Common myeloid progenitor, CD34-positive (primary cell): ENCODE data around the gene EVC.

Experiments used
- CTCF ChIA-PET: fragments of 350-600 bp; sonication (Branson Sonifier 250); formaldehyde crosslinking; loops from one replicate; lab custom pipeline; 2021; ENCODE audit warnings: antibody characterized with exemption; lab: Charles Lee
- POLR2A ChIA-PET: fragments of 350-600 bp; sonication (Branson Sonifier 250); formaldehyde crosslinking; loops from one replicate; lab custom pipeline; 2021; ENCODE audit warnings: antibody characterized with exemption; lab: Charles Lee
- DNase-seq, 3 donors: peaks; one replicate each; pipeline versions ENCODE4 v3.0.0 to v3.0.0-alpha.2; 2013
- H3K27ac ChIP-seq, 2 experiments: 1 replicate in 1 of 2; 2 replicates in 1 of 2; pipeline ENCODE4 v1.7.0; 2013; ENCODE audit warnings: inconsistent platforms in 2 of 2, low read length in 2 of 2, mild to moderate bottlenecking in 2 of 2, low read depth in 1 of 2, moderate library complexity in 1 of 2; ENCODE audit not compliant: severe bottlenecking in 2 of 2, insufficient read depth in 1 of 2, poor library complexity in 1 of 2
- H3K27me3 ChIP-seq, 5 experiments: replicated peaks in 2 of 5; 1 replicate in 3 of 5; 2 replicates in 2 of 5; pipeline versions ENCODE4 v1.6.1 to v1.7.0; 2013; ENCODE audit warnings: low read length in 4 of 5, mild to moderate bottlenecking in 2 of 5, moderate library complexity in 2 of 5, inconsistent platforms in 1 of 5; ENCODE audit not compliant: insufficient read depth in 5 of 5, control insufficient read depth in 4 of 5
- H3K36me3 ChIP-seq, 4 experiments: 1 replicate in 2 of 4; 2 replicates in 2 of 4; pipeline versions ENCODE4 v1.6.1 to v1.7.0; 2013; ENCODE audit warnings: low read length in 3 of 4, control low read depth in 1 of 4, mild to moderate bottlenecking in 1 of 4; ENCODE audit not compliant: control insufficient read depth in 4 of 4, insufficient read depth in 4 of 4
- H3K4me1 ChIP-seq, 4 experiments: 1 replicate in 3 of 4; 2 replicates in 1 of 4; pipeline versions ENCODE4 v1.6.1 to v1.7.1; 2013; ENCODE audit warnings: low read length in 3 of 4, mild to moderate bottlenecking in 3 of 4, control low read depth in 1 of 4, inconsistent platforms in 1 of 4, moderate library complexity in 1 of 4; ENCODE audit not compliant: control insufficient read depth in 4 of 4, insufficient read depth in 4 of 4; ENCODE audit errors: control extremely low read depth in 1 of 4
- H3K4me3 ChIP-seq, 7 experiments: 1 replicate in 4 of 7; 2 replicates in 3 of 7; pipeline versions ENCODE4 v1.5.1 to v1.7.0; 2013; ENCODE audit warnings: mild to moderate bottlenecking in 7 of 7, low read length in 6 of 7, moderate library complexity in 6 of 7, inconsistent platforms in 2 of 7, low read depth in 2 of 7, control low read depth in 1 of 7; ENCODE audit not compliant: insufficient read depth in 4 of 7, control insufficient read depth in 1 of 7; ENCODE audit errors: extremely low read depth in 1 of 7
- H3K9me3 ChIP-seq, 5 experiments: 1 replicate in 4 of 5; 2 replicates in 1 of 5; pipeline versions ENCODE4 v1.6.1 to v1.7.1; 2013; ENCODE audit warnings: low read length in 4 of 5, mild to moderate bottlenecking in 2 of 5, inconsistent platforms in 1 of 5, low read depth in 1 of 5, moderate library complexity in 1 of 5; ENCODE audit not compliant: control insufficient read depth in 4 of 5, insufficient read depth in 2 of 5; ENCODE audit errors: control extremely low read depth in 1 of 5
- WGBS: methylation state at CpG from one replicate; pipeline ENCODE4 v1.1.5; 2013; ENCODE audit not compliant: insufficient coverage; 5-methylcytosine and 5-hydroxymethylcytosine counted together

EVC gene

GRCh38 chr4:5858020-5858769 lies 147.2 kb downstream of the EVC start:
- ChIA-PET POLR2A (interaction anchor here (0.8 kb wide), 1 partner anchor 46 kb away, joined by 3 read pairs; no protein-coding TSS in a partner anchor), CTCF (interaction anchor here (0.6 kb wide), 1 partner anchor 17 kb away, joined by 3 read pairs; no protein-coding TSS in a partner anchor)
- Histone ChIP-seq H3K4me1 (peaks cover 0 to 2% (median under 1%) of the 10 kb centered on the region in 4 experiments), H3K36me3 (no peaks in the 10 kb centered on the region), H3K27me3 (peaks cover 0 to 38% (median 0%) of the 10 kb centered on the region in 5 experiments), H3K27ac (no peak overlapping the region), H3K4me3 (no peak overlapping the region), H3K9me3 (no peaks in the 10 kb centered on the region)
- DNase-seq: no peak
- 86% methylated on average over 16 of the region's 16 CpGs for WGBS

- Histone ChIP-seq H3K27me3 (peaks cover 0 to 40% (median 7%) of the 10 kb centered on the region in 5 experiments), H3K4me3 (no peak overlapping the region), H3K27ac (no peak overlapping the region), H3K36me3 (no peaks in the 10 kb centered on the region), H3K4me1 (peaks cover 0 to 21% (median 11%) of the 10 kb centered on the region in 4 experiments), H3K9me3 (no peaks in the 10 kb centered on the region)
- ChIA-PET CTCF (interaction anchor here (0.7 kb wide), 1 partner anchor 51 kb away, joined by 3 read pairs; no protein-coding TSS in a partner anchor), POLR2A (no interaction called here)
- 69% methylated on average over 10 of the region's 15 CpGs for WGBS
- DNase-seq: peak; percentile 77 to 89 (median 87)
Observed at GRCh38 chr4:5863461-5864113, 152.6 kb downstream of the EVC start.
